Stimulated activated CD8-positive, alpha-beta memory T cell treated with anti-CD3 and anti-CD28 coated beads, Interleukin-7, amount 100 ng/mL, for 4 hours (primary cell): Measurements from ENCODE around the gene RAB6B.

Experiments
- DNase-seq, 2 donors: peaks; one replicate each; pipeline ENCODE4 v3.0.0-alpha.2; 2020; ENCODE audit warnings: low read depth in 2 of 2

Gene RAB6B

GRCh38 chr3:133857767-133858166 is 37.9 kb downstream of the RAB6B start:
- no peak for DNase-seq

DNA sequence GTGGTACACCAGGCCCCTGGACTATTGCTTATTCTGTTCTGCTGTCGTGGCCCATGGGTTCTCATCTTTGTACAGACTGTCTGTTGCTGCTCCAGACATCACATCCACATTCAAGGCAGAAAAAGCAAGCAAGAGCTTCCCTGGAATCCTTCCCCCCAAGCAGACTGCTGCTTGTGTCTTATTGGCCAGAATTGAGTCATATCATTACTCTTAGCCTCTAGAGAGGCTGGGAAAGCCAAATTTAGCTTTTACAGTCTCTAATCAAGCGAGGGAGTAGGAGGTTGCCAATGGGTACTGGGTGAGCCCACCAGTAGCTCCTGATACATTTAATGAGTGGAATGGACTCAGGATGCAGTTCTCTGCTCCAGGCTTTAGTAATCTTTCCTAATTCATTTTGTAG is 39.4 kb downstream of the RAB6B start:
- no peak for DNase-seq

- no peak for DNase-seq
These were observed 39.9 kb downstream of the RAB6B start for GRCh38 chr3:133855772-133856171.

DNA sequence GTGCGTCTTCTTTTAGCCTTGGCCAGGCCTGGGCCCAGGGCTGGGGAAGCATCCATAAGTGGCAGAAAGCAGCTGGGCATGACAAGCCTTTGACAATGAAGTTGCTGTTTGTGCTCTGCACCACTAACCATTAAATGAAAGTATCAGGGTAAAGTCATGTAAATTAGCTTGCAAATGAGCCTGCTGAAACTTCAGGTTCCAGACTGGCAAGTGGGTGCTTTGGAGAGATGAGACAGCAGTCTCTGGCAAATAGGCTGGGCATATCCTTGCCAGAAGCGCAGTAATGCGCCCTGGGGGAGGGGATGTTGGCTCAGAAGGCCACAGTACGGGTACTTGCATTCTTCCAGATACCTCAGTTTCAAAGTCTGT is 40.7 kb downstream of the RAB6B start:
- no peak for DNase-seq

- no peak for DNase-seq
These were observed 41.2 kb downstream of the RAB6B start for GRCh38 chr3:133854264-133855001.

GRCh38 chr3:133853925-133854227 is 41.8 kb downstream of the RAB6B start:
- DNase-seq = no peak

DNA sequence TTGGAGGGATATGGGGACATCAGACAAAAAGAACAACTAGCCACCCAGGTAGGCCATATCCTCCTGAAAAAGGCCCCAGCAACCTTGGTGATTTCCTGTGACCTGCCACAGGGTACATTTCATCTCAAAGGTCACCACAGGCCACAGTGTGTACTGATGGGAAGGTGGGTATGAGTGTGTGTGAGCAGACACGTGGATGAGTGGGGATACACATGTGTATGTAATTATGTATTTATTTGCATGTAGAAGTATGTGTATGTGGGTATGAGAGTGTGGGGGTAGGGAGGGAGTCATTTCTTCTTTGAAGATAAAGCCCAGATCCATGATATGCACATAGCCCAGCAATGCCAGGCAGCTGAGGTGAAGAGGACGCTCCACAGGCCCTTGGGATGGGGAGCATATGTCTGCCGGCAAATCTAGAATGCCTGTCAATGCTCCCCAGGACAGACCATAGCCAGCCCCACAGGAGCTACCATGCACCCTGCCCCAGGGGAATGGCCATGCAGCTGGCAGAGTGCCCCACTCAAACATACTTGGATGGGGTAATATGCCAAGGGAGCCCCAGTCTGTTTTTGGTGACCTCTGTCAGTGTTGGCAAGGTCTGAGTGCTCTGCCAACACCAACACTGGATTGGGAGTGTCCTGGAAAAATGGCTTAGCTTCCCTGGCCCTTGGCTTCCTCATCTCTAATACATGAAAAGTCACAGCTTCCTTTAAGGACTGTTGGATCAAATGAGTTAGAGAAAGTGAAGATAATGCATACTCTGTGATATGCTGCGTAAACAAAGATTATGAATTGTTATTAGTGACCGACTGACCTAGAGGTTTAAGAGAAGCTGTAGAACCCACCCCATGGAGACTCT is 42.4 kb downstream of the RAB6B start:
- DNase-seq = no peak

GRCh38 chr3:133851931-133852330 is 43.8 kb downstream of the RAB6B start:
- no peak for DNase-seq

DNA sequence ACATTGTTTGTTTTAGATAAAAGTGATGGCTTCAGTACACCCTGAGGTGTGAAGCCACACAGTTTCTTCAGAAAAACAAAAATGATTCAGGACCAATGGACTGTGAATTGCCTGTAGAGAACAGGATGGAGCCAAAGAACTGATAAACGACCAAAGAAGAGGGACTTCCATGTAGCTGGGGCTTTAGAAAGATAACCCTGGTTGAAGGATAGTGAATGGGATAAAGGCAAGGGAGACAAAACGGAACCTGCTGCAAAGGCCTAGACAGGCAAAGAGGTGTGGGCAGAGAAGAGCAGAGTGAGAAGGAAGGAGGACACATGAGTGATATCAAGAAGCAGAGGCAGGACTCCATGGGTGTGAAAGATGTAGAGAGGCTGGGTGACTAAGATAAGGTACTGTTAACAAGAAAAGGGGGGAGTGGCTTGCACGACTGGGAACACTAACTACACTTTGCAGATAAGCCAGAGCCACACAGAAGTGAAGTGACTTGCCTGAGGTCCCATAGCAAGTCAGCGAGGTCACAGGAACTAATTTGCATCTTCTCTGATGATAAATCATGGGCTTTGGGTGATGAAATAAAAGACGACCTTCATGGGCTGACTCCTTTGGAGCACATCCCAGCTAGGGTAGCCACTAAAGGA is 44.3 kb downstream of the RAB6B start:
- no peak for DNase-seq

DNA sequence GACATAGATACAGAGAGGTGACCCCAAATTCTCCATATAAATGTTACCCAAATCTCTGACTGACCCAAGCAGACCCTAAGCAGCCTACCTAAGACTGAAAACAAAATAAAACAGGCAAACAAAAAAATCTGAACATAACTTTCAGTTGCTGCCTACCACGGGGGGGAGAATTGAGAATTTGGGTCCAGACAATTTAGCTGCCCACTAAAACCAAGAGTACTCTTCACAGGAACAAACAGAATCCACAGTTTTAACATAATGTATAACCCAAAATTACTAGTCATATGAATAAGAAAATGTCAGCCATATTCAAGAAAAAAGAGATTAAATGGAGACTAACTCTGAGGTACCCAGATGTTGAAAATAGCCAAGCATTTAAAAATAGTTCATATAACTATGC is 45.6 kb downstream of the RAB6B start:
- no peak for DNase-seq

- DNase-seq = no peak
These were observed 46.3 kb downstream of the RAB6B start for GRCh38 chr3:133849346-133849745.

DNA sequence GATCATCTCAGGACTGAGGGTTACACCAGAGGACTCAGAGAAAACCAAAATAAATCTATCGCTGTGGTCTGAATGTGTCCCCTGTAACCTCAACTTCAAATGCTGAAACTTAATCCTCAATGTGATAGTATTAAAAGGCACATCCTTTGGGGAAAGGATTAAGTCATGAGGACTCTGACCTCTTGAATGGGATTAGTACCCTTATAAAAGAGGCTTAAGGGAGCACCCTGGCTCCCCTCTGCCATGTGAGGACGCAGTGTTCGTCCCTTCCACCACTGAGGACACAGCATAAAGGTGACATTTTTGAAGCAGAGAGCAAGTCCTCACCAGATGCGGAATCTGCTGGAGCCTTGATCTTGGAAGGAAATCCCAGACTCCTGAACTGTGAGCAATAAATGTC is 50.6 kb downstream of the RAB6B start:
- no peak for DNase-seq

- no peak for DNase-seq
These were observed 52.0 kb downstream of the RAB6B start for GRCh38 chr3:133843634-133844033.

DNA sequence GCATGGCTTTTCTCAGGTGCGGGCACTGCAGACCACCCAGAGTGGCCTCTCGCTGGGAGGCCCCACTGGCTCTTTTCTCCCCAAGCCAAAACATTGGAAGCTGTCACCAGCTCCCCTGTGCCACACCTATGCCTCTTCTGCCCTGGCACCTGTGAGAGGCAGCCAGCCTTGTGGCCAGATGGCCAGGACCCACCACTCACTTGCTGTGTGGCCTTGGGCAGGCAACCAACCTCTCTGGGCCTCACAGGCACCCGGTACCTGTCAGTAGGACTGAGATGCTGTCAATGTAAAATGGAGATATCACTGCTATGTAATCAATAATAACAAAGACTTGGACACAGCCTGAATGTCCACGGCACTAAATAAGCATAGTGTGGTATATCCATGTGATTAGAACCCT is 53.5 kb downstream of the RAB6B start:
- no peak for DNase-seq

GRCh38 chr3:133841196-133841595 is 54.5 kb downstream of the RAB6B start:
- DNase-seq = no peak

GRCh38 chr3:133840767-133841166 is 54.9 kb downstream of the RAB6B start:
- DNase-seq = no peak

GRCh38 chr3:133840055-133840737 is 55.5 kb downstream of the RAB6B start:
- no peak for DNase-seq

GRCh38 chr3:133838916-133839800 is 56.5 kb downstream of the RAB6B start:
- DNase-seq = no peak

DNA sequence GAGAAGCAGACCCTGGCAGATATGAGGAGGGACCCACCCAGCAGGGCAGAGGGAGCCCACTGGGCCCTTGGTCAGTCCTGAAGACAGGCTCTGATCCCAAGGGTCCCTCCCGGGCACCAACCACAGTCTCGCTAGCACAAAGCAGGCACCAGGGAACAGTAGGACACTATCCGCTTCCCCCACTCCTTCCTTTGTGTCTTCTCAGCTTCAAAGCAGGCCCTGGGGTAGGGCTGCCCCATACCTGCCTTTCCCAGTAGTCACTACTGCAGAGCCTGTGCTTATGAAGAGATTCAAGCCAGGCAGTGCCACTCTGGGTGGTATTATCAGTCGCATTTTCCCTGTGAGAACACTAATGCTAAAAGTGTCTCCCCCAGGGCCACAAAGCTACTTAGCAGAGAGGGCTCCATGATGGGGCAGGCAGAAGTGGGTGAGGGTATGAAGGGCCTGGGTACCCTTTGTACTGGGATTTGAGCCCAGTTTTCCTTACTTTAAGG is 57.3 kb downstream of the RAB6B start:
- no peak for DNase-seq

DNA sequence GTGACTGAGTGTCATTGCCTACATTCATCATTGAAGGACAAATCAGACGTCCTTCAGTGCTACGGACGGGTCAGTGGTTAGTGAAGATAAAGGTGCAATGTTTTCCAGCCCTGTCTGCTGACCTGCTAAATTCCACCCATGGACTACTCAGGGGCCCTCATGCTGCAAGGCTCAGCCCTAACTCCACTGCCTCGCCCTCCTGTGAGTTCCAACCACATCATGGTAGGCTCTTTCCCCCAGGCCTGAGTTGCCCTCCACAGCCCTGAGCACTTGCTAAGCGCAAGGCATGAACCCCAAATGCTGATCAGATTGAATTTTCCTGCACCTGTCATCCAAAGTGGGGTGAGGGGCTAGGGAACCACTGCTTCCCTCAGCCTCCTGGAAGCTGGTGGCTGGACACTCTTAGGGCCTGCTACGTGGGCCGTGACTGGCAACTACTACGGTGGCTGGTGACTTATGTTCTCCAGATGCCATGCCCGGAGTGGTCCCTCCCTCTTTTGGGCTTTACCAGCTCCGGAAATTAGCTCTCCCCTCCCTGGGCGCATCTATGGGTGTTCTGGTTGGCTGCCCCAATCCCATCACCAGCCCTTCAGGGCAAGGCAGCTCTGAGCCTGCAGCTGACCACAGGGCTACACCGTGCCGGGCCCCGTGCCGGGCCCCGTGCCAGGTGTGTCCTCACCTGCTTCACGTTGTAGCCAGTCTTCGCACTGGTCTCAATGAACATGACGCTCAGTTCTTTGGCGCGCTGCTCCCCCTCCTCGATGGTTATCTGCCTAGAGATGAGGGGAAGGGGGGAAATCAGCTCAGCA is 58.0 kb downstream of the RAB6B start:
- DNase-seq = no peak
